Natural killer cell (primary cell): ENCODE results near the gene PTAR1. TPM values are rescaled to one million over a fixed set of nuclear protein-coding genes. Genes with fewer than 3 reads are reported as not detected.

Source experiments
- ATAC-seq, 3 donors: fragments of 150-1000 bp in 2 of 3; fragments of 200-7000 bp in 1 of 3; cut with Tn5 transposase; 1 replicate in 1 of 3; 2 replicates in 2 of 3; pipeline ENCODE4 v1.10.0; 2021; ENCODE audit warnings: mild to moderate bottlenecking in 2 of 3, moderate library complexity in 2 of 3
- DNase-seq, 2 donors: peaks; one replicate each; pipeline versions ENCODE4 v3.0.0 to v3.0.0-alpha.2; 2013 to 2021; ENCODE audit warnings: mixed read lengths in 1 of 2
- H3K27ac ChIP-seq: one replicate; pipeline ENCODE4 v1.5.1; 2013; ENCODE audit warnings: mild to moderate bottlenecking, low read length
- H3K27me3 ChIP-seq: one replicate; pipeline ENCODE4 v1.6.1; 2013; ENCODE audit warnings: low read length; ENCODE audit not compliant: control insufficient read depth, insufficient read depth
- H3K36me3 ChIP-seq: one replicate; pipeline ENCODE4 v1.6.1; 2013; ENCODE audit warnings: low read length; ENCODE audit not compliant: control insufficient read depth, insufficient read depth
- H3K4me1 ChIP-seq: one replicate; pipeline ENCODE4 v1.6.1; 2013; ENCODE audit warnings: low read length; ENCODE audit not compliant: control insufficient read depth, insufficient read depth
- H3K4me3 ChIP-seq: one replicate; pipeline ENCODE4 v1.5.1; 2013; ENCODE audit warnings: low read length
- H3K9me3 ChIP-seq: one replicate; pipeline ENCODE4 v1.6.1; 2013; ENCODE audit warnings: low read length; ENCODE audit not compliant: control insufficient read depth, insufficient read depth
- H3K27ac Mint-ChIP-seq, 2 donors: one replicate each; pipeline ENCODE4 v1.8.0; 2022; ENCODE audit warnings: mild to moderate bottlenecking in 2 of 2, mixed read lengths in 2 of 2, moderate library complexity in 1 of 2
- H3K27me3 Mint-ChIP-seq, 2 donors: one replicate each; pipeline ENCODE4 v1.8.0; 2022; ENCODE audit warnings: low read depth in 2 of 2, mixed read lengths in 2 of 2
- H3K36me3 Mint-ChIP-seq: one replicate; pipeline ENCODE4 v1.8.0; 2022; ENCODE audit warnings: mixed read lengths
- H3K4me1 Mint-ChIP-seq, 2 donors: one replicate each; pipeline ENCODE4 v1.8.0; 2022; ENCODE audit warnings: mixed read lengths in 2 of 2
- H3K4me3 Mint-ChIP-seq: one replicate; pipeline ENCODE4 v1.8.0; 2022; ENCODE audit warnings: mild to moderate bottlenecking, moderate library complexity, mixed read lengths
- H3K9me3 Mint-ChIP-seq, 2 donors: one replicate each; pipeline ENCODE4 v1.8.0; 2022; ENCODE audit warnings: mixed read lengths in 2 of 2
- CTCF ChIP-seq: fragments of 200-600 bp; IDR thresholded peaks from one replicate; pipeline ENCODE4 v1.8.0; 2022; ENCODE audit warnings: antibody characterized with exemption
- WGBS: methylation state at CpG from one replicate; pipeline ENCODE4 v1.1.7; 2013; ENCODE audit warnings: missing lambda C conversion rate; ENCODE audit not compliant: insufficient coverage; 5-methylcytosine and 5-hydroxymethylcytosine counted together
- intact Hi-C: fragments of 100-400 bp; cut with micrococcal nuclease; formaldehyde crosslinking; loops from one replicate; pipeline ENCODE4 v1.14.2; 2022
- total RNA-seq, 4 donors: library from RNA; stranded (reverse); fragments of 120-200 nt in 1 of 4; gene quantifications; one replicate each; pipeline versions ENCODE4 v1.2.3 to v1.2.4, GENCODE V29; 2013 to 2022

PTAR1 gene
- total RNA-seq, 3 donors from 2014 or later (not counting 1 experiment from before 2014, with no cell fraction given) = 76.4 to 87.9 (median 85.6) TPM

GRCh38 chr9:69674716-69675438 is 84.9 kb downstream of the PTAR1 start:
- Mint-ChIP-seq H3K36me3 (no peaks in the 10 kb centered on the region), H3K27me3 (peaks cover 0 to 23% of the 10 kb centered on the region in 2 donors), H3K9me3 (no peaks in the 10 kb centered on the region), H3K4me3 (peak overlapping the region; percentile 41), H3K4me1 (peaks cover 8 to 13% of the 10 kb centered on the region in 2 donors), H3K27ac (no peak overlapping the region)
- 46% methylated on average over 2 of the region's 3 CpGs for WGBS
- H3K36me3 ChIP-seq = no peaks in the 10 kb centered on the region
- DNase-seq (no peak), ATAC-seq (no peak)
- intact Hi-C loops = loop anchor here (5.0 kb wide), 1 partner anchor 82 kb away; no protein-coding TSS in a partner anchor
- peaks cover 2% of the 10 kb centered on the region for H3K27me3 ChIP-seq
- TF ChIP-seq CTCF = no peak
- no peaks in the 10 kb centered on the region for H3K9me3 ChIP-seq
- H3K27ac ChIP-seq = no peak overlapping the region
- H3K4me1 ChIP-seq = peaks cover 13% of the 10 kb centered on the region
- no peak overlapping the region for H3K4me3 ChIP-seq

- WGBS = 79% methylated on average over 11 of the region's 11 CpGs
- H3K36me3 ChIP-seq = no peaks in the 10 kb centered on the region
- no peak for TF ChIP-seq CTCF
- H3K4me3 ChIP-seq = no peak overlapping the region
- peaks cover 7% of the 10 kb centered on the region for H3K27me3 ChIP-seq
- H3K27ac ChIP-seq = no peak overlapping the region
- DNase-seq = no peak
- no peaks in the 10 kb centered on the region for H3K9me3 Mint-ChIP-seq
- intact Hi-C loops = loop anchor here (5.0 kb wide), 1 partner anchor 83 kb away; no protein-coding TSS in a partner anchor
- no peaks in the 10 kb centered on the region for H3K9me3 ChIP-seq
- peak overlapping the region; percentile 41 for H3K4me3 Mint-ChIP-seq
- H3K27me3 Mint-ChIP-seq = peaks cover 0 to 23% of the 10 kb centered on the region in 2 donors
- H3K4me1 ChIP-seq = peaks cover 13% of the 10 kb centered on the region
- no peaks in the 10 kb centered on the region for H3K36me3 Mint-ChIP-seq
- no peak for ATAC-seq
- H3K27ac Mint-ChIP-seq = no peak overlapping the region
- H3K4me1 Mint-ChIP-seq = peaks cover 8 to 13% of the 10 kb centered on the region in 2 donors
Measured at GRCh38 chr9:69674112-69674685, 85.6 kb downstream of the PTAR1 start.

- Mint-ChIP-seq H3K9me3 (no peaks in the 10 kb centered on the region), H3K27ac (no peak overlapping the region), H3K4me3 (peak overlapping the region; percentile 90), H3K27me3 (peaks cover 0 to 20% of the 10 kb centered on the region in 2 donors), H3K4me1 (peaks cover 8 to 13% of the 10 kb centered on the region in 2 donors), H3K36me3 (no peaks in the 10 kb centered on the region)
- Histone ChIP-seq H3K27ac (no peak overlapping the region), H3K4me3 (no peak overlapping the region), H3K4me1 (peaks cover 13% of the 10 kb centered on the region), H3K9me3 (no peaks in the 10 kb centered on the region), H3K27me3 (peaks cover 8% of the 10 kb centered on the region), H3K36me3 (no peaks in the 10 kb centered on the region)
- intact Hi-C loops = loop anchor here (5.0 kb wide), 1 partner anchor 84 kb away; no protein-coding TSS in a partner anchor
- DNase-seq = no peak
- WGBS = 64% methylated on average over 6 of the region's 6 CpGs
- no peak for ATAC-seq
- TF ChIP-seq CTCF = no peak
Measured at GRCh38 chr9:69673311-69673640, 86.5 kb downstream of the PTAR1 start.
